ENCODE data around the gene COMT.

DNA sequence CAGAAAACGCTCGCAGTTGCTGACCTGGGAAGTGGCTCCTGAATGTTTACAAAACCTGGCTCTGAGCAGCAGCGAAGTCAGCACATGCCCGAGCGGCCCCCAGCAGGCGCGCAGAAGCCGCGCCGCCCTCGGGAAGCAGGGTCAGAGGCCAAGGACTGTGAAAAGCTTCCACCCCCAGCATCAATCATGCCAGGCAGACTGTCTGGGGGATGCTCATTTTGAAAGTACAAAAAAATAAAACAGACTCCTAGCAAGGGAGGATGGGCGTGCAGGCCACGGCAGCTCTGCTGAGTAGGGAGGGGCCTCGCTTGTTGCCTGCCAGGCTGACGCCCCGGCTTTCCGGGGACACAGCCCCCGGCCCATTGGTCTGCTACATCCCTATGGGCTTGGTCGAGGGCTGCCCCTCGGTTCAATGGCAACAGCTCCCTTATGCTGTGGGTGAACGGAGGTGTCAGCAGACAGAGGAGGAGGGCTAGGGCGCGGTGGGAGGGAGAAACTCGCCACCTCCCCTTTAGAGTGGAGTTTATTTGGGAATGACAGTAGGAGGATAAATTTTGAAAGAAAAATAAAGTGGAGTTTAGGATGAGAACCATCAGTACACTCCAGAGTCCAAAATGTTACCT lies 49.2 kb upstream of the COMT start:
- TF ChIP-seq POLR2AphosphoS5 (IDR thresholded peaks at IDR 0.05): peak; percentile 27 to 81 (median 60)
- TF ChIP-seq POLR2A (IDR thresholded peaks at IDR 0.05): no peak
